ENCODE results near the gene PSMC6.
"Not testable (repeated sequence)": the region's sequence is repeated elsewhere in the genome, so short reads cannot be mapped to it uniquely, and the experiment has no call there.

DNA sequence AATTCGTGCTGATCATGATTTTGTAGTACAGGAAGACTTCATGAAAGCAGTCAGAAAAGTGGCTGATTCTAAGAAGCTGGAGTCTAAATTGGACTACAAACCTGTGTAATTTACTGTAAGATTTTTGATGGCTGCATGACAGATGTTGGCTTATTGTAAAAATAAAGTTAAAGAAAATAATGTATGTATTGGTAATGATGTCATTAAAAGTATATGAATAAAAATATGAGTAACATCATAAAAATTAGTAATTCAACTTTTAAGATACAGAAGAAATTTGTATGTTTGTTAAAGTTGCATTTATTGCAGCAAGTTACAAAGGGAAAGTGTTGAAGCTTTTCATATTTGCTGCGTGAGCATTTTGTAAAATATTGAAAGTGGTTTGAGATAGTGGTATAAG, 20.5 kb downstream of the PSMC6 start:
- not testable (repeated sequence) for TF ChIP-seq POLR2A (IDR thresholded peaks at IDR 0.05)
- TF ChIP-seq, protein P1, sequence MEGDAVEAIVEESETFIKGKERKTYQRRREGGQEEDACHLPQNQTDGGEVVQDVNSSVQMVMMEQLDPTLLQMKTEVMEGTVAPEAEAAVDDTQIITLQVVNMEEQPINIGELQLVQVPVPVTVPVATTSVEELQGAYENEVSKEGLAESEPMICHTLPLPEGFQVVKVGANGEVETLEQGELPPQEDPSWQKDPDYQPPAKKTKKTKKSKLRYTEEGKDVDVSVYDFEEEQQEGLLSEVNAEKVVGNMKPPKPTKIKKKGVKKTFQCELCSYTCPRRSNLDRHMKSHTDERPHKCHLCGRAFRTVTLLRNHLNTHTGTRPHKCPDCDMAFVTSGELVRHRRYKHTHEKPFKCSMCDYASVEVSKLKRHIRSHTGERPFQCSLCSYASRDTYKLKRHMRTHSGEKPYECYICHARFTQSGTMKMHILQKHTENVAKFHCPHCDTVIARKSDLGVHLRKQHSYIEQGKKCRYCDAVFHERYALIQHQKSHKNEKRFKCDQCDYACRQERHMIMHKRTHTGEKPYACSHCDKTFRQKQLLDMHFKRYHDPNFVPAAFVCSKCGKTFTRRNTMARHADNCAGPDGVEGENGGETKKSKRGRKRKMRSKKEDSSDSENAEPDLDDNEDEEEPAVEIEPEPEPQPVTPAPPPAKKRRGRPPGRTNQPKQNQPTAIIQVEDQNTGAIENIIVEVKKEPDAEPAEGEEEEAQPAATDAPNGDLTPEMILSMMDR (IDR thresholded peaks at IDR 0.05), result not testable (repeated sequence)

All from right lobe of liver (tissue), 4 donors.